GF-D8 (cell line): Measurements from ENCODE around the gene PRODH2.

Source experiments
- DNase-seq: peaks from one replicate; lab custom pipeline; 2025; lab: John Stamatoyannopoulos, UW

PRODH2 gene

DNA sequence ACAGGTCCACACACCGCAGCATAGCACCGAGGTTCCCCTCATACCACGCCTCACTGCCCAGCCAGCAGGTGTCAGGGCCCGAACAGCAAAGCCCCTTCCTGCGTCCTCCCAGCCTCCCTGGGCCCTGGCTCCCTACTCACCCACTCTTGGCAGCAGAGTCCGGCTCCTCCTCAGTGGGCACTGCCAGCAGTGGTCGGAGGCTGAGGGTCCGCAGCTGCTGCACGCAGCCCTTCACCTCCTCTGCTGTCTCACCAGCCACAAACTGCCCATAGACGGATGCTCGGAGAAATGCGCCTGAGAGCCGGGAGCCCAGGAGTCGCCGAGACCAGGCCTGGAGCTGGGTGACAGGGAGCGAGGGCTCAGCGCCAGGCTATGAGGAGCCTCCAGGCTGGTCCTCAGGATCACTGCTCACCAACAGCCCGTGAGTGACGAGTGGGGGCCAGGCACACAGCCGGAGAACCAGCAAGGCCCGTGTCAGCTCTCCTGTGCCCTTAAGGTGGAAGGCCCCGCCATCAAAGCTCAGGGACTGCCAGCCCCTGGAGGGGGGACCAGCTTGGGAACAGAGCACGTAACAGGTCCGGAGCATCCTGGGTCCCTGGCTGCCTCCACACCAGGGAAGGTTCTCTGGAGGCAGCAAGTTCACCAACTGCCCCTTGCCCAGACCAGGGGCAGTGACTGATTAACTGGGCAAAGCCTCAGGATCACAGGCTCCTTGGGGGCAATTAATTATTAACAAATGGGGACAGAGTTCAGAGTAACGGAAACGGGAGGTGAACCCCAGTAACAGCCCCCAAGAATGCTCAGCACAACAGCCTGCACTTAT, at the start of gene PRODH2:
TSS of gene PRODH2 (minus strand) at position 626 of the 823 bp plus-strand sequence. CDS start at position 586, 40 bp downstream.
- DNase-seq, result no peak

DNA sequence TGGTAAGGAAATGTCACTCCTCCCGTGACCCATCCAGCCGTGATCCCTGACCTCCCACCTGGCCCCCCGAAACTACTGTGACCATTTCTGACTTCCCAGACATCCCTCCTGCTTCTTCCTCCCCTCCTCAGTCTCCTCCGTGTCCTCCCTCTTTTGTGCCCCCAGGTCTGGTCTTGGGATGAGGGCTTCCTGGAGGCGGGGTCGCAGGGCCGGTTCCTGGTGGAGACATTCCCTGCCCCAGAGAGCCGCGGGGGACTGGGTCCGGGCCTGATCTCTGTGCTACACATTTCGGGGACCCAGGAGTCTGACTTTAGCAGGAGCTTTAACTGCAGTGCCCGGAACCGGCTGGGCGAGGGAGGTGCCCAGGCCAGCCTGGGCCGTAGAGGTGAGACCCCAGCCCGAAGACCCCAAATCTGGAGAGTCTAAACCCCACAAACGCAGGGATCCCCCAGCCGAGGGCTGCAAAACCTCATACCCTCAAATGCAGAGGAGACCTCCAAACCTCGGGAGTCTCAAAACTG, 49.1 kb upstream of the PRODH2 start:
- DNase-seq, result no peak

DNA sequence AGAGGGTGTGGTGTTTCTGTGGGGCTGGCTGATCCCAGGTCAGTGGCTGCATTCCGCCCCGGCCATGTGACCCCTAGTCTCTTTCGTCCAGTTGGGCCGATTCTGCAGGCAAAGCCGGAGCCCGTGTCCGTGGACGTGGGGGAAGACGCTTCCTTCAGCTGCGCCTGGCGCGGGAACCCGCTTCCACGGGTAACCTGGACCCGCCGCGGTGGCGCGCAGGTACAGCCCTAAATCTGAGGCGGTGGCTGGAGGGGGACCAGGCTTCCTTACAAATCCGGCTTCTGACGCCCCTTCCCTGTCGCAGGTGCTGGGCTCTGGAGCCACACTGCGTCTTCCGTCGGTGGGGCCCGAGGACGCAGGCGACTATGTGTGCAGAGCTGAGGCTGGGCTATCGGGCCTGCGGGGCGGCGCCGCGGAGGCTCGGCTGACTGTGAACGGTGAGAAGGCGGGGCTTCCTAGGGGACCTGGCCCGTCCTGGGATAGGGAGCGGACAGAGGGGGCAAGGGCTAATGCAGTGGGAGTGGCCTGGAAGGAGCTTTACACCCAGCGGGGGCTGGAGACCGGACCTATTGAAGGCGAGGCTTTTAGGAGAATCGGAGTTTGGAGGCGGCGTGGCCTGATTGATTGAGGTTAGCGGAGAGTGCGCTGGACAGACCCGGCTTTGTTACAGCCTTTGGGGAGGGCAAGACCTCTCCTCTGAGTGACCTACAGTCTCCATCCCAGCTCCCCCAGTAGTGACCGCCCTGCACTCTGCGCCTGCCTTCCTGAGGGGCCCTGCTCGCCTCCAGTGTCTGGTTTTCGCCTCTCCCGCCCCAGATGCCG, 48.4 kb upstream of the PRODH2 start:
- DNase-seq, result no peak

- DNase-seq, result no peak
Observed at GRCh38 chr19:35860436-35860817, 47.8 kb upstream of the PRODH2 start.

- DNase-seq, result no peak
Observed at GRCh38 chr19:35859414-35859813, 46.8 kb upstream of the PRODH2 start.

DNA sequence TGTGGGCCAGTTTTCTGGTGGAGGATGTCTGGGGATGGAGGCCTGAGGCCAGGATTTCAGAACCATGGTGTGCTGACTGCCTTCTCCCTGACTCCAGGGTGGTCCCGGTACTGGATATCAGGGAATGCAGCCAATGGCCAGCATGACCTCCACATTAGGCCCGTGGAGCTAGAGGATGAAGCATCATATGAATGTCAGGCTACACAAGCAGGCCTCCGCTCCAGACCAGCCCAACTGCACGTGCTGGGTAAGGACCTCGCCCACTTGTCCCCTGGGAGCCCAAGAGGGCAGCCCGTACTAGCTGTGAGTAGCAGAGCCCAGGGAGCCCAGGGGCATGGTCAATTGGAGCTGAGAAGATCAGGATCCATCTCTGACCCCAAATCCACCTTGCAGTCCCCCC, 45.7 kb upstream of the PRODH2 start:
- no peak for DNase-seq

GRCh38 chr19:35856546-35857149, 44.0 kb upstream of the PRODH2 start, which contains the start of gene KIRREL2:
TSS of gene KIRREL2 (plus strand) at chr19:35856911. CDS start at chr19:35857120, 209 bp downstream.
- DNase-seq, result no peak

- no peak for DNase-seq
Observed at GRCh38 chr19:35853038-35853756, 40.6 kb upstream of the PRODH2 start.

DNA sequence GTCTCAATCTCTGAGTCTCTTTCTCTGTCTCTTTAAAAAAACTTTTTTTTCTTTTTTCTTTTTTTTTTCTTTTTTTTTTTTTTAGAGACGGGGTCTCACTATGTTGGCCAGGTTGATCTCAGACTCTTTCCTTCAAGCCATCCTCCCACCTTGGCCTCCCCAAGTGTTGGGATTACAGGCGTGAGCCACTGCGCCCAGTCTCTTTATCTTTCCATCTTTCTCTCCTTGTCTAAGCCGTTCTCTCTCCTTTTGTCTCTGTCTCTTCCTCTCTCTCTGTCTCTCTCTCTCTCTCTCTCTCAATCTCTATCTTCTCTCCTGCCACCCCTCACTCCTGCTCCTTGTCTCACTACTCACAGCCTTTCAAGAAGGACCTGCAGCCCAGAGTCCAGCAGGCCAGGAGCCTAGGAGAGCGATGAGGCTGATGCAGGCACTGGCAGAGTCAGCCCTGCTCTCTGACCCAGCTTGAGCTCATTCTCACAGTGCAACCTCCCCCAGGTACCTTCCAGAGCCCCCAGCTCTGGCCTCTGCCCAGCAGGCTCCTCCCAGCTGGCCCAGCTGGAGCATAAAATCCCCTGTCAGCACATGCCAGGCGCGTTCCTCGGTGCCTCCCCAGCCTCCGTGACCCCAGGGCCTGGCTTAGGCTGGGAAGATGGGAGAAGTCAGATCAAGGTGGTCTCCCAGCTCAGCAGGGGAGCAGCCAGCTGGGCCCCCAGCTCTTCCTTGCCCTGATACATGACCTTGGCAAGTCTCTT, 39.6 kb upstream of the PRODH2 start, which contains the start of gene NPHS1:
TSS of gene NPHS1 (minus strand) at position 476 of the 752 bp plus-strand sequence. CDS start 667 bp downstream, outside the sequence.
- DNase-seq, result no peak

GRCh38 chr19:35851213-35852028, 38.8 kb upstream of the PRODH2 start:
- DNase-seq, result no peak

- DNase-seq, result no peak
Observed at GRCh38 chr19:35848919-35849505, 36.4 kb upstream of the PRODH2 start.

DNA sequence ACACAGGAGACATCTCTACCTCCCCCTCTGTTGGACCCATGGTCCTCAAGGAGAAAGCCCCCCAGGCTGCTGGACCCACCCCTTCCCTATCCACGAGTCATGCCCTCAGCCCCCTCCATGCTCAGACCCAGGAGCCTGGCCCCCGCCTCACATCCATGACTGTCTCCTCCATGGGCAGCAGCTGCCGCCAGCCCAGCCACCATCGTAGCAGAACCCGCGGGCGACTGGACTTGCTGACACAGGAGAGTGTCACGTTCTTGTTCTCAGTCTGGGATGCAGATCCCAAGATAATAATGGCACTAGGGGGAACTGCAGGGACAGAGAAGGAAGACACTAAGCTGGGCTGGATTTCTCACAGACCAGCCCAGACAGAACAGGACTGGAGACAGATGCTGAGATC, 35.8 kb upstream of the PRODH2 start:
- no peak for DNase-seq

GRCh38 chr19:35847911-35848310, 35.3 kb upstream of the PRODH2 start:
- no peak for DNase-seq

DNA sequence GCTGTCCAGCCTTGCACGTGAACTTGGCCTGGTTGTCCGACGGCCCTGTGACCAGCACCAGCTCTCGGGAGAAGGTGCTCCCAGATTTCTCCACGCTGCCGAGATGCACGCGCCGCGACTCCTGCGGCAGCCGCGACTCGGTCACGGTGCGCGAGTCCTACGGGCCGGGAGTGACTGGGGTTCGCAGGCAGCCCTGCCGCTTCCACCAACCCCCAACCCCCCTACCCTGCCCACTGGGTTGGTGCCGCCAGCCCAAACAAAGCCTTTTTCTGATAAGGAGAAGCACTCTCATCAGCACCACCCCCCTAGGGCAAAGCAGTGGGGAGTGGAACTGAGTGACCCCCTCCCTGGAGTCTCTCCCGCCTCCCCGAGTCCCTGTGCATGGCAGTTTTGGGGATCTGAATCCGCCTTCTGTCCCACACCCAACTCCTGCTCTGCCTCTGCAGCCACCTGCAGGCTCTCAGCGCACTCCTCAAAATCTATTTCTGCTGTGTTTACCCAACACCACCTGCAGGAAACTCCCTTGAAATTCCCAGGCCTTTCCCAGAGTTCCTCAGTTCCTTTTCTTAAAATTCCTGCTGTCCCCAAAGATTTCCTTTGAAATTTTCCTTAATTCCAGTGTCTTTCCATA, 33.5 kb upstream of the PRODH2 start:
- no peak for DNase-seq

GRCh38 chr19:35845215-35846037, 32.8 kb upstream of the PRODH2 start:
- no peak for DNase-seq

GRCh38 chr19:35844482-35845214, 32.0 kb upstream of the PRODH2 start:
- DNase-seq, result no peak

DNA sequence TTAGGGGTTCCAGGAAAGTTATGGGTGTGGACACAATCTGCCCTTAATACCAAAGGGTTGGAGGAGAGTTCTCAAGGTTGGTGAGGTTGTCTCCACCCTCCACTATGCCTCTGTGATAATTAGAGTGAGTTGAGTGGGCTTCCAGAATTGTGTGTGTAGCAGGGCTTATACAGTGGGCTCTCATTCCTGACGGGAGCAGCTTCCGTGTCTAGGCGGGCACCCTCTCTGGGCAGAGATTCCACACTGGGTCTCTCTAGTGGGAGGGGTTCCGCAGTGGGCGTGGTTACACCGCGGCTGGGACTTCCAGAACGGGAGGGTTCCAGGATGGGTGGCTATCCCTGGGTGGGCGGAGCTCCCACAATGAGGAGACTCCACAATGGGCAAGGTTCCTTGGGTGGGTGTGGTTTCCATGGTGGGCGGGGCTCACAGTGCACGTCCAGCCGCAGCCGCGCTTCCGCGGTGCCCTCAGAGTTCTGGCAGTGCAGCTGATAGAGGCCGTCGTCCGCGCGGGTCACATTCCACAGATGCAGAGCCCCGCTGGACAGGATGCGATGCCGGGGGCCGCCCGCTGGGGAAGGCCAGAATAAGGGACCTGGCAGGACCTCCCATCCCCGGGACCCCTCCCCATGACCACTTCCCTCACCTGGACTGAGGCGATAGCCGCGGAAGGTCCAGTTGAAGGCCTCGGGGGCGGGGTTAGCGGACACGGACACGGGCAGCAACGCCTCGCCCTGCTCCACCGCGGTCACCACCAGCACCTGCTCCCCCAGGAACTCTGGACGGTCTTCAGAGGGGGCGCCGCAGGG, 31.2 kb upstream of the PRODH2 start:
- DNase-seq, result no peak
